ENCODE measurements around the gene TGM6. TPM values are rescaled to one million over a fixed set of nuclear protein-coding genes. Genes with fewer than 3 reads are reported as not detected.

TGM6 gene
- total and polyA plus RNA-seq, 9 donors, result not detected

DNA sequence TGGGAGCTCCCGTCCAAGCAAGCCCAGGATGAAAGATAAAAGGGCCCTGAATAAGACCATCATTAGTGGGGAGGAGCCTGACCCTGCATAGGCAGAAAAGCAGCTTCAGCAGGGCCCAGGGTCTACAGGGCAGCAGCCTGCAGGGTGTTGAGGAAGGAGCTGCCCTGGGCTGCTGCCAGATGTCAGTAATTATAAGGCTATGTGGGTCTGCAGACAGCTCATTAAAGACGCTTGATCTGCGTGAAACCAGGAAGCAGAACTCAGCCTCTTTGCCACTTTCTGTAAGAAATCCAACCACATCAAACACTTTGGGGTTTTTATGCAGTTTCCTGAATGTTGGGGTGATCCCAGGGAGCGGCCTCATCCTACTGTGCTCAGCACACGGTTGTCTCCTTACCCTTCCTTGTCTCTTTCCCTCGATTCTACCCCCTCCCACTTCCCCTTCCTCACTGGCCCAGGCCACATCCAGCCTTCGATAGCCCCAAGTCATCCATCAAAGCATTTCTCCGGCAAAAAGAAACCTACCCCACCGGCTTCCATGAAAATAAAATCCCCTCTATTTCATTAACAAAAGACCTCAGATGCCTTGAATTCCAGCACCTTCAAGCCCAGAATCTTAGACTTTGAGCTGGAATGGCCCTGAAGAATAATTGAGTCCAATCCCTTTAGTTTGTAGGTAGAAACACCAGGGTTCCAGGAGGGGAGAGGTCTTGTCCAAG lies 1.0 kb upstream of the TGM6 start:
- Histone ChIP-seq H3K4me1 (ENCODE audit: insufficient read depth) (no peaks in the 10 kb centered on the region), H3K36me3 (no peaks in the 10 kb centered on the region), H3K27me3 (no peaks in the 10 kb centered on the region), H3K9me3 (no peaks in the 10 kb centered on the region), H3K4me3 (no peak overlapping the region), H3K27ac (no peak overlapping the region)
- intact Hi-C loops (cut with DNase I), result loop anchor here in 1 of 4 donors (10.0 kb wide), 1 partner anchor 755 kb away; the partner anchor contains the start of gene SIRPB1
- no peak for DNase-seq
- TF ChIP-seq, protein P1, sequence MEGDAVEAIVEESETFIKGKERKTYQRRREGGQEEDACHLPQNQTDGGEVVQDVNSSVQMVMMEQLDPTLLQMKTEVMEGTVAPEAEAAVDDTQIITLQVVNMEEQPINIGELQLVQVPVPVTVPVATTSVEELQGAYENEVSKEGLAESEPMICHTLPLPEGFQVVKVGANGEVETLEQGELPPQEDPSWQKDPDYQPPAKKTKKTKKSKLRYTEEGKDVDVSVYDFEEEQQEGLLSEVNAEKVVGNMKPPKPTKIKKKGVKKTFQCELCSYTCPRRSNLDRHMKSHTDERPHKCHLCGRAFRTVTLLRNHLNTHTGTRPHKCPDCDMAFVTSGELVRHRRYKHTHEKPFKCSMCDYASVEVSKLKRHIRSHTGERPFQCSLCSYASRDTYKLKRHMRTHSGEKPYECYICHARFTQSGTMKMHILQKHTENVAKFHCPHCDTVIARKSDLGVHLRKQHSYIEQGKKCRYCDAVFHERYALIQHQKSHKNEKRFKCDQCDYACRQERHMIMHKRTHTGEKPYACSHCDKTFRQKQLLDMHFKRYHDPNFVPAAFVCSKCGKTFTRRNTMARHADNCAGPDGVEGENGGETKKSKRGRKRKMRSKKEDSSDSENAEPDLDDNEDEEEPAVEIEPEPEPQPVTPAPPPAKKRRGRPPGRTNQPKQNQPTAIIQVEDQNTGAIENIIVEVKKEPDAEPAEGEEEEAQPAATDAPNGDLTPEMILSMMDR (IDR thresholded peaks at IDR 0.05), result no peak
- TF ChIP-seq EP300 (IDR thresholded peaks at IDR 0.05), result no peak
- TF ChIP-seq POLR2A (IDR thresholded peaks at IDR 0.05), result no peak
- WGBS, 3 donors, result 17 to 33% (median 17%) methylated on average over 9 of the region's 9 CpGs

DNA sequence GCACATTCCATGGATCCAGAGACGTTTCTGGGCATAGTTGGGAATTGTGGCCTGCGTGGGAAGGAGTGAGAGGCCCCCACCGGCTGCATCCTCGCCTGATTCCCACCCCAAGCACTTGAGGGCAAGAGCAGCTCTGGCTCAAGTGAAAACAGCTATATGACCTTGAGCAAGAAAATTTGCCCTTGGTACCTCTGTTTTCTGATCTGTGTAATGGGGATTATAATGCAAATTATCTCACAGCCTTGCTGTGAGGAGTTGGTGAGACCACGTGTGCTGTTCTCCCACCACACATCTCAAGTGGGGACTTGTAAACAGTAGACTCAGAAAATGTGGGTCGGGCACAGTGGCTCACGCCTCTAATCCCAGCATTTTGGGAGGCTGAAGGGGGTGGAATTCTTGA lies 602 bp downstream of the TGM6 start:
- Histone ChIP-seq H3K4me3 (no peak overlapping the region), H3K4me1 (ENCODE audit: insufficient read depth) (no peaks in the 10 kb centered on the region), H3K27ac (no peak overlapping the region), H3K36me3 (no peaks in the 10 kb centered on the region), H3K9me3 (no peaks in the 10 kb centered on the region), H3K27me3 (no peaks in the 10 kb centered on the region)
- TF ChIP-seq, protein P1 (IDR thresholded peaks at IDR 0.05), result no peak
- TF ChIP-seq POLR2A (IDR thresholded peaks at IDR 0.05), result no peak
- no peak for TF ChIP-seq EP300 (IDR thresholded peaks at IDR 0.05)
- DNase-seq, result no peak
- WGBS, 3 donors, result 57 to 68% (median 63%) methylated on average over 7 of the region's 7 CpGs
- intact Hi-C loops (cut with DNase I), result loop anchor here in 1 of 4 donors (10.0 kb wide), 1 partner anchor 757 kb away; the partner anchor contains the start of gene SIRPB1

DNA sequence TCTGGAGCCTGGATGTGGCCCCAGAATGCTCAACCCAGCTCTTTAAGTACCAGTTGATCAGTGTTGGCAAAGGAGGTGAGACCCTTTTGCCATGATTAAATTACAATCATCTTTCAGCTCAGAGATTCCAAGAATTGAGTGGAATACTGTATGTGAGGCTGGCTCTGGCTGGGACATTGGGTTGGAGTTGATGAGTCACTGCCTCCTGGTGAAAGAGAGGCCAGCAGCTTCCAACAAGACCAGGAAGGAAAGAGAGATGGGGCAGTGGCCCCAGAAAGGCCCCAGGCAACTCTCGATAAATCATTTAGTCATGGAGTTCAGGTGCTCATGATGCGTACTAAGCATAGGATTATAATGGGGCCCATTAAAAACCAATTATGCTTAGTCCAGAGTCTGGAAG lies 2.1 kb downstream of the TGM6 start:
- intact Hi-C loops (cut with DNase I), result loop anchor here in 1 of 4 donors (10.0 kb wide), 1 partner anchor 758 kb away; the partner anchor contains the start of gene SIRPB1
- no peaks in the 10 kb centered on the region for H3K4me1 ChIP-seq (ENCODE audit: insufficient read depth)
- WGBS, 3 donors, result 88 to 98% (median 96%) methylated on average over 2 of the region's 2 CpGs
- H3K36me3 ChIP-seq, result no peaks in the 10 kb centered on the region
- H3K27ac ChIP-seq, result no peak overlapping the region
- H3K9me3 ChIP-seq, result no peaks in the 10 kb centered on the region
- TF ChIP-seq, protein P1 (IDR thresholded peaks at IDR 0.05), result no peak
- TF ChIP-seq EP300 (IDR thresholded peaks at IDR 0.05) (no peak), POLR2A (IDR thresholded peaks at IDR 0.05) (no peak)
- no peak for DNase-seq
- H3K4me3 ChIP-seq, result no peak overlapping the region
- no peaks in the 10 kb centered on the region for H3K27me3 ChIP-seq

DNA sequence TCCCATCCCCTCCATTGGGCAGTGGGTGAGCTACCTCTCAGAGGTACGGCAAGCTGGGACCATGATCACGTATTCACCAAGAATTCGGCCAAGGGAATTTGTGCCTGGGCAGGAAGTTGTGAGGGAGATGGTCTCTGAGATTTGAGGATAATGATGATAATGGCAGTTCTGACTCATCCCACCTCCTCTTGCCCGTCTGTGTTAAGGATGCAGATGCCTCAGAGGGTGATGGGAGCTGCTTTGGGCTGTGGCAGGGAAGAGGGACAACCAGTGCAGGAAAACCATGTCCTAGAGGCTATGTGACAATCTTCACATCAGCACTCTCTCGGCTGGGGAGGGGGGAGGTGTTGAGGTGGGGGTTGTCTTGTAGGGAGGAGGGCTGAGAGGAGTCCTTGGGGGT lies 4.3 kb downstream of the TGM6 start:
- WGBS, 3 donors, result 54 to 61% (median 55%) methylated on average over 5 of the region's 5 CpGs
- no peak overlapping the region for H3K4me3 ChIP-seq
- no peaks in the 10 kb centered on the region for H3K36me3 ChIP-seq
- H3K9me3 ChIP-seq, result no peaks in the 10 kb centered on the region
- TF ChIP-seq, protein P1 (IDR thresholded peaks at IDR 0.05), result no peak
- TF ChIP-seq POLR2A (IDR thresholded peaks at IDR 0.05) (no peak), EP300 (IDR thresholded peaks at IDR 0.05) (no peak)
- no peak overlapping the region for H3K27ac ChIP-seq
- H3K27me3 ChIP-seq, result no peaks in the 10 kb centered on the region
- intact Hi-C loops (cut with DNase I), result loop anchor here in 1 of 4 donors (10.0 kb wide), 1 partner anchor 760 kb away; the partner anchor contains the start of gene SIRPB1
- no peaks in the 10 kb centered on the region for H3K4me1 ChIP-seq (ENCODE audit: insufficient read depth)
- no peak for DNase-seq
